GM23248 (cell line): ENCODE results near the gene PACSIN1. TPM values are rescaled to one million over a fixed set of nuclear protein-coding genes. Genes with fewer than 3 reads are reported as not detected.

Source experiments
- DNase-seq: peaks from one replicate; pipeline ENCODE4 v3.0.0-alpha.2; 2015
- H2AFZ ChIP-seq: fragments of 200-600 bp; sonication (generic); 2 replicates; pipeline ENCODE4 v1.6.1; 2016; ENCODE audit warnings: antibody characterized with exemption
- H3F3A ChIP-seq: fragments of 200-600 bp; sonication (generic); 2 replicates; pipeline ENCODE4 v1.6.1; 2016; ENCODE audit warnings: mild to moderate bottlenecking, antibody characterized with exemption, mixed run types; ENCODE audit not compliant: insufficient read depth
- H3K27ac ChIP-seq: fragments of 200-600 bp; sonication (generic); 2 replicates; pipeline ENCODE4 v1.5.1; 2016; ENCODE audit warnings: mild to moderate bottlenecking
- H3K27me3 ChIP-seq: fragments of 200-600 bp; sonication (generic); replicated peaks from 2 replicates; pipeline ENCODE4 v1.6.1; 2016; ENCODE audit warnings: mild to moderate bottlenecking; ENCODE audit not compliant: insufficient read depth
- H3K36me3 ChIP-seq: fragments of 200-600 bp; sonication (generic); 2 replicates; pipeline ENCODE4 v1.6.1; 2016; ENCODE audit warnings: low read depth, mild to moderate bottlenecking
- H3K4me1 ChIP-seq: fragments of 200-600 bp; sonication (generic); 2 replicates; pipeline ENCODE4 v1.6.1; 2016; ENCODE audit warnings: mild to moderate bottlenecking; ENCODE audit not compliant: insufficient read depth
- H3K4me2 ChIP-seq: fragments of 200-600 bp; sonication (generic); one replicate; pipeline ENCODE4 v1.6.1; 2016; ENCODE audit warnings: mild to moderate bottlenecking; ENCODE audit not compliant: unreplicated experiment
- H3K4me3 ChIP-seq: fragments of 200-600 bp; sonication (generic); 2 replicates; pipeline ENCODE4 v1.5.1; 2016; ENCODE audit warnings: mild to moderate bottlenecking
- H3K79me2 ChIP-seq: fragments of 200-600 bp; sonication (generic); 2 replicates; pipeline ENCODE4 v1.6.1; 2016; ENCODE audit warnings: mild to moderate bottlenecking; ENCODE audit not compliant: insufficient read depth
- H3K9ac ChIP-seq: fragments of 200-600 bp; sonication (generic); 2 replicates; pipeline ENCODE4 v1.6.1; 2016; ENCODE audit warnings: mild to moderate bottlenecking
- H3K9me2 ChIP-seq: fragments of 200-600 bp; sonication (generic); 2 replicates; pipeline ENCODE4 v1.6.1; 2016; ENCODE audit warnings: mixed run types, mild to moderate bottlenecking, moderate library complexity; ENCODE audit not compliant: insufficient read depth
- H3K9me3 ChIP-seq: fragments of 200-600 bp; sonication (generic); one replicate; pipeline ENCODE4 v1.6.1; 2017; ENCODE audit warnings: low read depth
- H4K20me1 ChIP-seq: fragments of 200-600 bp; sonication (generic); 2 replicates; pipeline ENCODE4 v1.6.0; 2016; ENCODE audit not compliant: insufficient read depth
- EZH2 ChIP-seq: fragments of 200-600 bp; sonication (generic); IDR thresholded peaks from 2 replicates; pipeline ENCODE4 v1.6.1; 2018; ENCODE audit warnings: antibody characterized with exemption, mild to moderate bottlenecking; ENCODE audit not compliant: insufficient read depth, poor library complexity, severe bottlenecking
- EZH2phosphoT487 ChIP-seq: fragments of 200-600 bp; sonication (generic); IDR thresholded peaks from 2 replicates; pipeline ENCODE4 v1.6.1; 2018; ENCODE audit warnings: antibody characterized with exemption, moderate library complexity, mild to moderate bottlenecking, low read depth; ENCODE audit not compliant: insufficient read depth
- WGBS, 2 experiments: methylation state at CpG; one replicate each; pipeline ENCODE4 v1.1.6; 2015 to 2017; ENCODE audit warnings: low lambda C conversion rate in 2 of 2, low coverage in 1 of 2; ENCODE audit errors: missing lambda C conversion rate in 2 of 2; 5-methylcytosine and 5-hydroxymethylcytosine counted together
- in situ Hi-C: fragments of 300-500 bp; cut with MboI; formaldehyde crosslinking; loops from 2 replicates; pipeline ENCODE4 v1.15.0; 2020
- polyA plus RNA-seq: library from polyadenylated mRNA; unstranded; fragments of >200 nt; fragmentation: Nextera tagmentation; extraction: Ambion mirVana; gene quantifications from 2 replicates; pipeline ENCODE4 v1.2.1, GENCODE V29; 2016
- total RNA-seq: library from RNA; depleted of rRNA; stranded (reverse); fragments of >200 nt; shearing (Covaris generic); gene quantifications from 2 replicates; pipeline ENCODE4 v1.2.3, GENCODE V29; 2014

Gene PACSIN1
- total and polyA plus RNA-seq, 2 experiments from 2014 or later, result not detected

DNA sequence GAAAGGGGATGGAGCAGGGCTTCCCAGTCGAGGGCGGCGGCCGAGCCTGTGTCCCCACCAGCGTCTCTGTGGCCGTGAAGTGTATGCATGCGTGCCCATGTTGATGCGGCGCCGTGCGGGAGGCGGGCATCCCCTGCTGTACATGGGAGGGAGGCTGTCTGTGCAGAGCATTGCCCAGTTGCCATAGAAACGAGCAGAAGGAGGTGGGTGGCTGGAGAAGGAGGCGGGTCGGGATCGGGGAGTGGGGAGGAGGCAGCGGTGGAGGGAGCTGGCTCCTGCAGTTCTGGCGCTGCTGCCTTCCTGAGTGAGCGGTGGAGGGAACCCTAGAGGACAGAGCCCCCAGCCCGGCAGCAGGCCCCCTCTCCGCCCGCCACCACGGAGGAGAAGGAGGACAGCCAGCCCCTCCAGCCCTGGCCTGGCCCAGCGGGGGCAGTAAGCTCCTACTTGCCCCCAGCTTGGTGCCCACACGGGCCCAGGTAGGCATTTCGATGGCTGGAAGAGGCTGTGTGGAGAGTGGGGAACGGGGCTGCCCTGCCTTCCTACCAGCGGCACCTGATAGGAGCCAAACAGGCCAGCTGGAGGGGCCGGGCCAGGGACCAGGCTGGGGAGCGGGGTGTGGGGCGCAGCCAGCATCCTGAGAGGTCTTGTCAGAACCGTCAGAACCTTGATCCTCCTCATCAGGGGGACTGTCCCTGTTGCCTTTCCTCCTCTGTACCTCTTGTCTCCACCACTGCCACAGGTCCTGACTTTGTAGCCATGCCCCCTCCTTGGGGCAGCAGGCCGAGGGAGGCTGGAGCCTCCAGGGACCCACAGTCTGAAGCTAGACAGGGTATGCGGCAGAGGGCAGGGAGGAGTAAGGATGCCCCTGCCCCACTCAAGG is 49.0 kb downstream of the PACSIN1 start:
- Histone ChIP-seq H3K4me2 (no peak overlapping the region), H3K27me3 (peaks cover 5% of the 10 kb centered on the region), H3F3A (no peaks in the 10 kb centered on the region), H4K20me1 (no peaks in the 10 kb centered on the region), H3K36me3 (no peaks in the 10 kb centered on the region), H3K27ac (no peak overlapping the region), H3K4me3 (no peak overlapping the region), H3K9me2 (no peaks in the 10 kb centered on the region), H3K79me2 (no peaks in the 10 kb centered on the region), H3K9ac (no peak overlapping the region), H2AFZ (no peak overlapping the region), H3K4me1 (no peaks in the 10 kb centered on the region), H3K9me3 (no peaks in the 10 kb centered on the region)
- WGBS, 2 experiments, result 26 to 29% methylated on average over 32 to 34 of the region's 34 CpGs
- TF ChIP-seq EZH2 (no peak), EZH2phosphoT487 (no peak)
- in situ Hi-C loops, result no loop called here
- DNase-seq, result peak; percentile 67

- H3K79me2 ChIP-seq, result no peaks in the 10 kb centered on the region
Measured at GRCh38 chr6:34515473-34516387, 49.9 kb downstream of the PACSIN1 start.

DNA sequence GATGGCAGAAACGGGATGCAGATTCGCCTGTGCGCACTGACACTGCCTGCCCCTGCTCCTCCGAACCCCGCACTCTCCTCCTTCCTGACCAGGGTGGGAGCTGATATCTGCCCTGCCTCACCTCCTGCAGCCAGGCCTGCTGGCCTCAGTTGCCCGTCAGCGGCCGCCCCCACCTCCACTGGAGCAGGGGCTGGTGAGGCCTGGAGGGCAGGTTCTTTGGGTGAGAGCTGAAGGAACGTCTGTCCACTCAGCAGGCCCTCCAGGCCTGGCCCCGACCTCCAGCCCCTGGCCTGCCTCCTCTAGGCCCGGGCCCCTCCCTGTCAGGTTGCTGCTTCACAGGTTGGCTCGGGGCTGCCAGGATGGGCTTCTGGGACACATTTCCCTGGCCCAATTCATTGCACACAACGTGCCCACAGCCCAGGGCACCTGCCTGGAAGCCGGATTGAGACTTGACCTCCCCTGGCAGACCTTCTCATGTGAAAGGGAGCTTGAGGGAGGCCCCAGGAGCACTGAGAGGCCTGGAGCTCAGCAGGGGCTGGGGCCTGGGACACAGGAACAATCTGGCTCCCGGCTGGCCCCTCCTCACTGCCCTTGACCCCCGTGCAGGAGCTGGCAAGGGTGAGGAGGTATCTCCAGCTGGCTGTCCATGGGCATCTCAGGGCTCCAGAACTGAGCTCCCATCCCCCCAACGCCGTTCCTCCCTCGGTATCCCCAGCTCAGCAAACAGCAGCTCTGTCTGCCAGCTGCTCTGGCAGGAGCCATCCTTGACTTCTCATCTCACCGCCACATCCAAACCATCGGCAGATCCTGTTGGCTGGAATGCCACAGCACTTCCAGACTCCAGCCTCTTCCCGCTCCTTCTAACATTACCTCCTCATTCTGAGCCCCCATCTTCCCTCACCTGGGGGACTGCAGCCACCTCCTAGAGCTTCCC is 50.8 kb downstream of the PACSIN1 start:
- no peaks in the 10 kb centered on the region for H3F3A ChIP-seq
- H3K4me2 ChIP-seq, result no peak overlapping the region
- WGBS, 2 experiments, result 67 to 72% methylated on average over 21 to 22 of the region's 22 CpGs
- DNase-seq, result no peak
- no peaks in the 10 kb centered on the region for H3K36me3 ChIP-seq
- no peak overlapping the region for H3K4me3 ChIP-seq
- H2AFZ ChIP-seq, result no peak overlapping the region
- no peak overlapping the region for H3K9ac ChIP-seq
- TF ChIP-seq EZH2phosphoT487 (no peak), EZH2 (no peak)
- H3K9me3 ChIP-seq, result no peaks in the 10 kb centered on the region
- in situ Hi-C loops, result no loop called here
- H3K79me2 ChIP-seq, result no peaks in the 10 kb centered on the region
- H3K9me2 ChIP-seq, result no peaks in the 10 kb centered on the region
- H3K4me1 ChIP-seq, result no peaks in the 10 kb centered on the region
- H4K20me1 ChIP-seq, result no peaks in the 10 kb centered on the region
- no peak overlapping the region for H3K27ac ChIP-seq
- peaks cover 5% of the 10 kb centered on the region for H3K27me3 ChIP-seq

More at GRCh38 chr6:34515473-34516387, 49.9 kb downstream of the PACSIN1 start:
- TF ChIP-seq EZH2phosphoT487, result no peak
- TF ChIP-seq EZH2, result no peak
- Histone ChIP-seq H2AFZ (no peak overlapping the region), H3K27me3 (peaks cover 5% of the 10 kb centered on the region), H4K20me1 (no peaks in the 10 kb centered on the region), H3K9me3 (no peaks in the 10 kb centered on the region), H3K9ac (no peak overlapping the region), H3K4me2 (no peak overlapping the region), H3K9me2 (no peaks in the 10 kb centered on the region), H3K4me1 (no peaks in the 10 kb centered on the region), H3K27ac (no peak overlapping the region), H3K36me3 (no peaks in the 10 kb centered on the region), H3F3A (no peaks in the 10 kb centered on the region), H3K4me3 (no peak overlapping the region)
- 59 to 68% methylated on average over 12 to 13 of the region's 13 CpGs for WGBS, 2 experiments
- in situ Hi-C loops, result no loop called here
- DNase-seq, result no peak
